Measurements from ENCODE around the gene KRT13. TPM values are rescaled to one million over a fixed set of nuclear protein-coding genes. Genes with fewer than 3 reads are reported as not detected.

The KRT13 gene
- total RNA-seq = 0.24 and 20.0 TPM in 2 replicates

DNA sequence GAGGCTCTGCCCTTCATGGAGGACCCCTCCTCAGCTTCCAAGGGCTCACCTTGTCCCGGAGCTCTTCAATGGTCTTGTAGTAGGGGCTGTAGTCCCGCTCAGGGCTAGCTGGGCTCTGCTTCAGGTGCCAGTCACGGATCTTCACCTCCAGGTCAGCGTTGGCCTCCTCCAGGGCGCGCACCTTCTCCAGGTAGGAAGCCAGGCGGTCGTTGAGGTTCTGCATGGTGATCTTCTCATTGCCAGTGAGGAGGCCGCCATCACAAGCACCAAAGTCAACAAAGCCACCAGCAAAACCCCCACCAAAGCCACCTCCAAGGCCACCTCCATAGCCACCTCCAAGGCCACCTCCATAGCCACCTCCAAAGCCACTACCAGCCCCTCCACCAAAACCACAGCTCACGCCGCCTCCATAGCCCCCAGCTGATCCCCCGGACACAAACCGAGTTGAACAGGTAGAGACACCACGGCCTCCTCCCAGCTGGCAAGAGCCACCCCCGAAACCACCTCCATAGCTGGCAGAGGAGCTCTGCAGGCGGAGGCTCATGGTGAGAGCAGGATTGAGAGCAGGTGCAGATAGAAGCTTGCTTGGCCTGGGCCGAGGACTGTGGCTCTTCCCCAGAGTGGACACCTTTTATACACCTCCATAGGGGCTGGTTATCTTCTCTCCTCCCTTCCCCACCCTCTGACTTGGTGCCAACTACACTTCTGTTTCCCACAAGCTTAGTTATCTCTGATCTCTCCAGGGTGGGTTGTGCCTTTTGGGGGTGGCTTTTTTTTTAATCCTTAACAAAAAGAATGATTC lies at the start of gene KRT13:
KRT13 (minus strand) TSS at position 606 of the 802 bp plus-strand sequence; CDS start at position 544, 62 bp downstream.

DNA sequence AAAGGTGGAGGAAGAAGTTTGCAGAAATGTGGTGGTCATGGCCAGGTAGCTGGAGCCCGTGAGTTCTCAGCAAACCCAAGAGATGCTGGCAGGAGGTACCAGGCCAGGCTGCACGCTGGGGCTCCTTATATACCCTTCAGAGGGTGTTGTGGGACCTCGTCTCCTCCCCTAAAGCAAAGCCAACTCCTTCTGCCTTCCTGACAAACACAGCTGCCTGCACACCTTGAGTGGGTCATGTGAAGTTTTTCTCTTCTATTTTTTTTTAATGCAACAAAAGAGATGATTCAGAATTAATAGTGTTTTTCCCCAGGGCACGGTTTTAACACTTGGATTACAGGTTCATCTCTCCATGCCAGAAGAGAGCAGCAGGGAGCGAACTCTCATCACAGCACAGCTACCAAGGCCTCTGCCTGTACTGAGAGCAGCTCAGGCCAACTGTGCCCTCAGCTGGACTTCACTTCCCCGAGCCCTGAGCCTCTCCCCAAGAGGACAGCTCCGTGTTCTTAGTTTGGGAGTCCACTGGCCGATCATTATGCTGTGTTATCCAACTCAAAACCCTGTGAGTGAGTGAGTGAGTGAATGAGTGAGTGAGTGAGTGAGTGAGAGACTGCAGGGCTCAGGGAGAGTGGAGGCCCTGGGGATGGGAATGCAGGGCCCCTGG lies 13.5 kb upstream of the KRT13 start, which contains the start of gene KRT15:
KRT15 (minus strand) TSS at position 102 of the 661 bp plus-strand sequence; CDS start at position 39, 63 bp downstream.

DNA sequence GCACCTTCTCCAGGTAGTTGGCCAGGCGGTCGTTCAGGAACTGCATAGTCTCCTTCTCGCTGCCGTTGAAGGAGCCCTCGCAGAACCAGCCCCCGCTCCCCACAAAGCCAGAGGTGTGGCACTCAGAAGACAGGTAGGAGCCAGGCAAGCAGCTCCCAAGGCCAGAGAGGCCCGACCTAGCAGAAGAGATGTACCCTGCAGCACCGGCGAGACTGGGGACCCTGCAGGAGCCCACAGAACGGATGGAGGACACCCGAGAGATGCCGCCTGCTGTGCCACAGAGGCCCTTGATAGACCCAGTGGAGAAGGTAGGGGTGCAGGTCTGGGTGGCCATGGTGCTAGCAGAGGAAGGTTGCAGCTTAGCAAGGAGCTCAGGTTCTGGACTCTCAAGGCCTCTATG lies 15.9 kb downstream of the KRT13 start, which contains the start of gene KRT36:
KRT36 (minus strand) TSS at position 380 of the 400 bp plus-strand sequence; CDS start at position 334, 46 bp downstream.

DNA sequence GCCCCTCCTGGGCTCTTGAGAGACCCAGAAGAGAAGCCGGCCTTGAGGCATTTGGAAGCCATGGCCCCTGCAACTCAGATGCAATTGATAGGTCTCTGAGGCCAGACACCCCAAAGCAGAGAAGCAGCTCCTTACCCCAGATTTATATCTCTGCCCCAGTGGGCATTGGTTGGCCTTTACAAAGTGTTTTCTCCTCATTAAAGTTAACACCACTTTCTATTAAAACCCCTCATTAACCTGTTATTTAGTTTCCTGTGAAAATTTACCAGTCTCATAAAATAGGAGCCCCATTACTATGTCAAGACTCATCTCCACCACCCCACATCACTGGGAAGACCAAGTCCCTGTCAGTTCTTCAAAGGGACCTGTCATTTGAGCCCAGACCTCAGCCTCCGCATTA lies 24.4 kb downstream of the KRT13 start, which contains the start of gene KRT35:
KRT35 (minus strand) TSS at position 116 of the 400 bp plus-strand sequence; CDS start at position 62, 54 bp downstream.

DNA sequence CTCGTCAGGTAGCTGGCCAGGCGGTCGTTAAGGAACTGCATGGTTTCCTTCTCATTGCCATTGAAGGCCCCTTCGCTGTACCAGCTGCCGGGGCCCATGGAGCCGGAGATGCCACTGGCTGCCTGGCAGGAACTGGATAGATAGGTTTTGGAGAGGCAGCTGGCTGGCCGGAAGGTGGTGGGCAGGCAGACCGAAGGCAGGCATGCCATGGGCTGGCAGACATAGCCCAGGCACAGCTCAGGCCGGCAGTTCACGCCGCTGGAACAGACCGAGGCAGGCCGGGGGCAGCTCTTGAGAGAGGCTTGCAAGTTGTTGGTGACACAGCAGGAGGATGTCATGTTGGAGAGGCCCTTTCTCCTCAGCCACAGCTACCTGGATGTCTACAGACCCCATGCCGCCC lies 38.4 kb downstream of the KRT13 start, which contains the start of gene KRT32:
KRT32 (minus strand) TSS at position 399 of the 400 bp plus-strand sequence; CDS start at position 338, 61 bp downstream.

Other genes with a start within 250 kb of the KRT13 start
- gene KRTAP9-6, start 240.2 kb downstream of the KRT13 start, total RNA-seq = not detected in 2 replicates
- not detected in 2 replicates for gene KRTAP9-7, start 229.9 kb downstream of the KRT13 start, total RNA-seq
- not detected in 2 replicates for gene KRTAP29-1, start 202.8 kb downstream of the KRT13 start, total RNA-seq
- gene KRTAP16-1, start 196.3 kb downstream of the KRT13 start, total RNA-seq = not detected in 2 replicates
- 0.24 TPM in 1 of 2 replicates, not detected in the other for gene KRTAP17-1, start 189.9 kb downstream of the KRT13 start, total RNA-seq
- under 0.01 TPM in 1 of 2 replicates, not detected in the other for gene KRT33A, start 154.8 kb downstream of the KRT13 start, total RNA-seq
- 0.21 and 0.24 TPM in 2 replicates for gene KRT33B, start 135.8 kb downstream of the KRT13 start, total RNA-seq
- 0.43 and 7.0 TPM in 2 replicates for gene KRT34, start 123.3 kb downstream of the KRT13 start, total RNA-seq
- gene KRT31, start 108.0 kb downstream of the KRT13 start, total RNA-seq = 0.24 TPM in 1 of 2 replicates, not detected in the other
- gene KRT37, start 81.0 kb downstream of the KRT13 start, total RNA-seq = not detected in 2 replicates
- not detected in 2 replicates for gene KRT38, start 64.6 kb downstream of the KRT13 start, total RNA-seq
- not detected in 2 replicates for gene KRT32, start 38.2 kb downstream of the KRT13 start, total RNA-seq
- gene KRT35, start 24.5 kb downstream of the KRT13 start, total RNA-seq = not detected in 2 replicates
- gene KRT36, start 15.7 kb downstream of the KRT13 start, total RNA-seq = not detected in 2 replicates
- 38.1 and 92.7 TPM in 2 replicates for gene KRT15, start 13.3 kb upstream of the KRT13 start, total RNA-seq
- gene KRT19, start 22.7 kb upstream of the KRT13 start, total RNA-seq = 3,305 and 10,988 TPM in 2 replicates
- 0.72 TPM in 1 of 2 replicates, not detected in the other for gene KRT9, start 66.4 kb upstream of the KRT13 start, total RNA-seq
- gene KRT14, start 81.3 kb upstream of the KRT13 start, total RNA-seq = 2,248 and 2,437 TPM in 2 replicates
- gene KRT16, start 107.2 kb upstream of the KRT13 start, total RNA-seq = 2,720 and 3,196 TPM in 2 replicates
- gene KRT17, start 119.0 kb upstream of the KRT13 start, total RNA-seq = 21,656 and 29,975 TPM in 2 replicates
- 108 and 179 TPM in 2 replicates for gene EIF1, start 183.3 kb upstream of the KRT13 start, total RNA-seq
- 2.1 TPM in 1 of 2 replicates, not detected in the other for gene GAST, start 206.7 kb upstream of the KRT13 start, total RNA-seq
- gene HAP1, start 229.0 kb upstream of the KRT13 start, total RNA-seq = 1.2 and 1.3 TPM in 2 replicates